Neural cell (in vitro differentiated cells): ENCODE measurements around the gene CEP128.

Source experiments
- MXI1 ChIP-seq: fragments of 450-650 bp; conservative IDR thresholded peaks from 2 replicates; pipeline ENCODE4 v1.6.1; 2014; ENCODE audit warnings: antibody characterized with exemption, mild to moderate bottlenecking; ENCODE audit not compliant: poor library complexity, severe bottlenecking
- TAF1 ChIP-seq: IDR thresholded peaks from 2 replicates; pipeline ENCODE4 v1.6.1; 2012; ENCODE audit warnings: low read depth
- TF ChIP-seq, protein P1 (sequence below): fragments of 450-650 bp; IDR thresholded peaks from 2 replicates; pipeline ENCODE4 v1.5.1; 2014; ENCODE audit warnings: antibody characterized with exemption, mild to moderate bottlenecking, moderate library complexity; ENCODE audit not compliant: poor library complexity, severe bottlenecking

DNA sequence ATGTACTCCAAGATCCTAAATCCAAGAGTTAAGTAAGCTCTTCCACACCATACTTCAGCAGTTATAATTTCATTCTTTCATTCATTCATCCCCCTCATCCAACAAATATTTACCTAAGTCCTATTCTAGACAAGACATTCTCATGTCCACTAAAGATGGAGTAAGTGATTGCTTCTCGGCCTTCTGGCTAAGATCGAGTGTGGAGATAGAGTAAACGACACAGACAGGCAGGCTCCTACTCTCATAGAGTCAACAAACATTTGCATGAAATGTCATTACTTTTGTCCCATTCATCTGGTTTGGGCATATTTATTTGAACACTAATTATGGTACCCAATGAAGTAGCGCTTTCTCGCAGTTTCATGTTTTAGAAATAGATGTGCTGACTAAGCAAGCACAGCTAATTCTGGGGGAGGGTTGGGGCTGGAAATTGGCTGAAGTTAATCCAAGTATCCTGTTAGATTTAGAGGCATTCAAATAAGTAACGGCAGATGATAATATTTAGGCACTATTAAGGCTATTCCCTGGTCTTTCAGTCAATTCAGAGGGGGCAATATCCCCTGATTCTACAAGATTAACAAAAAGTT is 176.5 kb downstream of the CEP128 start:
- TF ChIP-seq TAF1: no peak
- TF ChIP-seq, protein P1, sequence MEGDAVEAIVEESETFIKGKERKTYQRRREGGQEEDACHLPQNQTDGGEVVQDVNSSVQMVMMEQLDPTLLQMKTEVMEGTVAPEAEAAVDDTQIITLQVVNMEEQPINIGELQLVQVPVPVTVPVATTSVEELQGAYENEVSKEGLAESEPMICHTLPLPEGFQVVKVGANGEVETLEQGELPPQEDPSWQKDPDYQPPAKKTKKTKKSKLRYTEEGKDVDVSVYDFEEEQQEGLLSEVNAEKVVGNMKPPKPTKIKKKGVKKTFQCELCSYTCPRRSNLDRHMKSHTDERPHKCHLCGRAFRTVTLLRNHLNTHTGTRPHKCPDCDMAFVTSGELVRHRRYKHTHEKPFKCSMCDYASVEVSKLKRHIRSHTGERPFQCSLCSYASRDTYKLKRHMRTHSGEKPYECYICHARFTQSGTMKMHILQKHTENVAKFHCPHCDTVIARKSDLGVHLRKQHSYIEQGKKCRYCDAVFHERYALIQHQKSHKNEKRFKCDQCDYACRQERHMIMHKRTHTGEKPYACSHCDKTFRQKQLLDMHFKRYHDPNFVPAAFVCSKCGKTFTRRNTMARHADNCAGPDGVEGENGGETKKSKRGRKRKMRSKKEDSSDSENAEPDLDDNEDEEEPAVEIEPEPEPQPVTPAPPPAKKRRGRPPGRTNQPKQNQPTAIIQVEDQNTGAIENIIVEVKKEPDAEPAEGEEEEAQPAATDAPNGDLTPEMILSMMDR: no peak
- TF ChIP-seq MXI1: no peak
